GM23338 (cell line): ENCODE data around the gene GRIN2A. TPM values are rescaled to one million over a fixed set of nuclear protein-coding genes. Genes with fewer than 3 reads are reported as not detected.

Experiments used
- ATAC-seq: fragments of 200-7000 bp; cut with Tn5 transposase; 3 replicates; pipeline ENCODE4 v1.9.1; 2020
- DNase-seq: peaks from one replicate; pipeline ENCODE4 v3.0.0-alpha.2; 2015; ENCODE audit warnings: low spot score
- H2AFZ ChIP-seq: fragments of 200-600 bp; sonication (generic); 2 replicates; pipeline ENCODE4 v1.8.0; 2016; ENCODE audit warnings: antibody characterized with exemption, mild to moderate bottlenecking, moderate library complexity
- H3F3A ChIP-seq: fragments of 200-600 bp; sonication (generic); replicated peaks from 2 replicates; pipeline ENCODE4 v1.8.0; 2017; ENCODE audit warnings: antibody characterized with exemption, mixed run types, low read depth
- H3K27ac ChIP-seq: fragments of 200-600 bp; sonication (generic); 2 replicates; pipeline ENCODE4 v1.6.1; 2016; ENCODE audit warnings: low read depth
- H3K27me3 ChIP-seq: fragments of 200-600 bp; sonication (generic); 2 replicates; pipeline ENCODE4 v1.8.0; 2016; ENCODE audit warnings: mild to moderate bottlenecking, mixed run types, moderate library complexity; ENCODE audit not compliant: insufficient read depth
- H3K36me3 ChIP-seq: fragments of 200-600 bp; sonication (generic); 2 replicates; pipeline ENCODE4 v1.8.0; 2016; ENCODE audit warnings: mild to moderate bottlenecking; ENCODE audit not compliant: insufficient read depth
- H3K4me1 ChIP-seq: fragments of 200-600 bp; sonication (generic); 2 replicates; pipeline ENCODE4 v1.8.0; 2016; ENCODE audit warnings: mild to moderate bottlenecking, moderate library complexity; ENCODE audit not compliant: insufficient read depth
- H3K4me2 ChIP-seq: fragments of 200-600 bp; sonication (generic); 2 replicates; pipeline ENCODE4 v1.7.1; 2017; ENCODE audit warnings: mixed run types
- H3K4me3 ChIP-seq: fragments of 200-600 bp; sonication (generic); 2 replicates; pipeline ENCODE4 v1.6.1; 2016; ENCODE audit warnings: mixed run types
- H3K79me2 ChIP-seq: fragments of 200-600 bp; sonication (generic); replicated peaks from 2 replicates; pipeline ENCODE4 v1.8.0; 2017; ENCODE audit warnings: mild to moderate bottlenecking; ENCODE audit not compliant: insufficient read depth
- H3K9me2 ChIP-seq: fragments of 200-600 bp; sonication (generic); 2 replicates; pipeline ENCODE4 v1.8.0; 2017; ENCODE audit not compliant: insufficient read depth
- H4K20me1 ChIP-seq: fragments of 200-600 bp; sonication (generic); replicated peaks from 2 replicates; pipeline ENCODE4 v1.8.0; 2017; ENCODE audit warnings: mild to moderate bottlenecking; ENCODE audit not compliant: insufficient read depth
- H3K27ac Mint-ChIP-seq: 2 replicates; pipeline ENCODE4 v1.8.0; 2020; ENCODE audit warnings: inconsistent platforms, mild to moderate bottlenecking, moderate library complexity, mixed read lengths
- H3K27me3 Mint-ChIP-seq: 3 replicates; pipeline ENCODE4 v1.8.0; 2022; ENCODE audit warnings: low read depth, mild to moderate bottlenecking, moderate library complexity, mixed read lengths, inconsistent platforms; ENCODE audit not compliant: insufficient read depth, poor library complexity
- H3K36me3 Mint-ChIP-seq: 3 replicates; pipeline ENCODE4 v1.8.0; 2021; ENCODE audit warnings: low read depth, mild to moderate bottlenecking, inconsistent platforms, moderate library complexity, mixed read lengths
- H3K4me1 Mint-ChIP-seq: 3 replicates; pipeline ENCODE4 v1.8.0; 2020; ENCODE audit warnings: mild to moderate bottlenecking, inconsistent platforms, mixed read lengths
- H3K4me3 Mint-ChIP-seq: 3 replicates; pipeline ENCODE4 v1.8.0; 2021; ENCODE audit warnings: moderate library complexity, mild to moderate bottlenecking, inconsistent platforms, mixed read lengths
- H3K9me3 Mint-ChIP-seq: 3 replicates; pipeline ENCODE4 v1.8.0; 2020; ENCODE audit warnings: moderate library complexity, mild to moderate bottlenecking, inconsistent platforms, mixed read lengths
- CREB1 ChIP-seq: fragments of 250-450 bp; sonication (Bioruptor Pico); IDR thresholded peaks from 2 replicates; pipeline ENCODE4 v1.5.0; 2020; ENCODE audit warnings: low read depth, mild to moderate bottlenecking, moderate library complexity
- EZH2 ChIP-seq: fragments of 200-600 bp; sonication (generic); IDR thresholded peaks from one replicate; pipeline ENCODE4 v1.8.0; 2017; ENCODE audit warnings: antibody characterized with exemption, mild to moderate bottlenecking, low read depth; ENCODE audit not compliant: unreplicated experiment
- EZH2phosphoT487 ChIP-seq: fragments of 200-600 bp; sonication (generic); IDR thresholded peaks from one replicate; pipeline ENCODE4 v1.8.1; 2018; ENCODE audit warnings: antibody characterized with exemption; ENCODE audit not compliant: unreplicated experiment
- JUNB ChIP-seq: IDR thresholded peaks from one replicate; pipeline ENCODE4 v1.6.1; 2016; ENCODE audit warnings: antibody characterized with exemption; ENCODE audit not compliant: unreplicated experiment
- NANOG ChIP-seq: IDR thresholded peaks from 2 replicates; pipeline ENCODE4 v1.6.1; 2016; ENCODE audit warnings: antibody characterized with exemption, borderline replicate concordance
- POLR2AphosphoS5 ChIP-seq: IDR thresholded peaks from 2 replicates; pipeline ENCODE4 v1.6.1; 2016; ENCODE audit warnings: antibody characterized with exemption, low read depth
- STAT1 ChIP-seq: IDR thresholded peaks from one replicate; pipeline ENCODE4 v1.6.1; 2016; ENCODE audit warnings: antibody characterized with exemption; ENCODE audit not compliant: unreplicated experiment
- ZNF114 ChIP-seq: fragments of 250-450 bp; sonication (Bioruptor Pico); IDR thresholded peaks from 2 replicates; pipeline ENCODE4 v1.5.0; 2020; ENCODE audit warnings: mild to moderate bottlenecking, moderate library complexity
- ZNF331 ChIP-seq: fragments of 250-450 bp; sonication (Bioruptor Pico); IDR thresholded peaks from 2 replicates; pipeline ENCODE4 v1.5.0; 2020; ENCODE audit warnings: low read depth, mild to moderate bottlenecking, moderate library complexity
- polyA plus RNA-seq: library from polyadenylated mRNA; unstranded; fragments of >200 nt; fragmentation: Nextera tagmentation; extraction: Ambion mirVana; gene quantifications from 2 replicates; pipeline ENCODE4 v1.2.1, GENCODE V29; 2016
- total RNA-seq: library from RNA; depleted of rRNA; stranded (reverse); fragments of >200 nt; shearing (Covaris generic); gene quantifications from 2 replicates; pipeline ENCODE4 v1.2.3, GENCODE V29; 2014
- TF ChIP-seq, protein P1 (sequence below): IDR thresholded peaks from one replicate; pipeline ENCODE4 v1.6.1; 2018; ENCODE audit warnings: antibody characterized with exemption; ENCODE audit not compliant: unreplicated experiment
- TF ChIP-seq, protein P2 (sequence below): IDR thresholded peaks from 2 replicates; pipeline ENCODE4 v1.6.1; 2016; ENCODE audit warnings: antibody characterized with exemption
- TF ChIP-seq, protein P3 (sequence below): fragments of 250-450 bp; sonication (Bioruptor Pico); IDR thresholded peaks from 2 replicates; pipeline ENCODE4 v1.5.0; 2020; ENCODE audit warnings: mild to moderate bottlenecking, moderate library complexity

The GRIN2A gene
- total and polyA plus RNA-seq, 2 experiments from 2014 or later = 0.89 to 5.1 TPM

DNA sequence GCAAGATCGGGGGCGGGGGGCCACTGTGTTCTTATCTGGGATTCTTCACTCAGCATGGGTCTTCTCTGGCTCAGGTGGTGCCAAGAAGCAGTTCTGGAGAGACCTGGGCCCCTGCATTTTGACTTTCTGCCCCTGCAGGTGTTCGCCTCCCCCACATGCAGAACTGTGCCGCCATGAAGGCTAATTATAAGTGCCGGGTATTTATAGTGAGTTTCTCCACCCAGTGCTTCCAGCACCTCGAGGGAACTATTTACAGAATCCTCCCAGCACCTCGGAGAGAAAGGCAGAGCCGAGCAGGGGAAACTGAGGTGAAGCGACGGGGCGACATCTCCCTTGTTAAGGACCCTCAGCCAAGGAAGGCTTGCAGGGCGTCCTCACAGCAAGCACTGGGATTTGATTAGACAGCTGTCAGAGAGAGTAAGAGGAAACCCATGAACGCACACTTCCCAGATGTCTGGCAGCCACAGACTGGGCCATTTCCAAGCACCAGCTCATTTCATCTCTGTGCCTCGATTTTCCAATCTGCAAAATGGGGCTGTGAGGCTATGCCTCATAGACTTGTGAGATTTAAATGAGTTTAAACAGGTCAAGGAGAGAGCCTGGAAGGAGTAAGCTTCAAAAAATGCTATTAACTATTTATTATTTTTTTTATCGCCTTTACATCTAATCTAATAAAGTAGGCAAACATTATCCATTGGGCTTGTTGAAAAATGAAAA, 36.4 kb upstream of the GRIN2A start:
- no peaks in the 10 kb centered on the region for H3K4me1 ChIP-seq
- ATAC-seq (no peak), DNase-seq (no peak)
- no peaks in the 10 kb centered on the region for H3K79me2 ChIP-seq
- no peaks in the 10 kb centered on the region for H3K9me2 ChIP-seq
- H3K4me1 Mint-ChIP-seq = no peaks in the 10 kb centered on the region; the same call in 2 of the 3 replicates
- no peak overlapping the region for H3K27ac Mint-ChIP-seq
- no peak for TF ChIP-seq JUNB
- no peak for TF ChIP-seq EZH2phosphoT487
- no peak for TF ChIP-seq ZNF114
- TF ChIP-seq CREB1 (CRISPR knock-in tag) = no peak
- TF ChIP-seq, protein P1, sequence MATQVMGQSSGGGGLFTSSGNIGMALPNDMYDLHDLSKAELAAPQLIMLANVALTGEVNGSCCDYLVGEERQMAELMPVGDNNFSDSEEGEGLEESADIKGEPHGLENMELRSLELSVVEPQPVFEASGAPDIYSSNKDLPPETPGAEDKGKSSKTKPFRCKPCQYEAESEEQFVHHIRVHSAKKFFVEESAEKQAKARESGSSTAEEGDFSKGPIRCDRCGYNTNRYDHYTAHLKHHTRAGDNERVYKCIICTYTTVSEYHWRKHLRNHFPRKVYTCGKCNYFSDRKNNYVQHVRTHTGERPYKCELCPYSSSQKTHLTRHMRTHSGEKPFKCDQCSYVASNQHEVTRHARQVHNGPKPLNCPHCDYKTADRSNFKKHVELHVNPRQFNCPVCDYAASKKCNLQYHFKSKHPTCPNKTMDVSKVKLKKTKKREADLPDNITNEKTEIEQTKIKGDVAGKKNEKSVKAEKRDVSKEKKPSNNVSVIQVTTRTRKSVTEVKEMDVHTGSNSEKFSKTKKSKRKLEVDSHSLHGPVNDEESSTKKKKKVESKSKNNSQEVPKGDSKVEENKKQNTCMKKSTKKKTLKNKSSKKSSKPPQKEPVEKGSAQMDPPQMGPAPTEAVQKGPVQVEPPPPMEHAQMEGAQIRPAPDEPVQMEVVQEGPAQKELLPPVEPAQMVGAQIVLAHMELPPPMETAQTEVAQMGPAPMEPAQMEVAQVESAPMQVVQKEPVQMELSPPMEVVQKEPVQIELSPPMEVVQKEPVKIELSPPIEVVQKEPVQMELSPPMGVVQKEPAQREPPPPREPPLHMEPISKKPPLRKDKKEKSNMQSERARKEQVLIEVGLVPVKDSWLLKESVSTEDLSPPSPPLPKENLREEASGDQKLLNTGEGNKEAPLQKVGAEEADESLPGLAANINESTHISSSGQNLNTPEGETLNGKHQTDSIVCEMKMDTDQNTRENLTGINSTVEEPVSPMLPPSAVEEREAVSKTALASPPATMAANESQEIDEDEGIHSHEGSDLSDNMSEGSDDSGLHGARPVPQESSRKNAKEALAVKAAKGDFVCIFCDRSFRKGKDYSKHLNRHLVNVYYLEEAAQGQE = no peak
- TF ChIP-seq, protein P2, sequence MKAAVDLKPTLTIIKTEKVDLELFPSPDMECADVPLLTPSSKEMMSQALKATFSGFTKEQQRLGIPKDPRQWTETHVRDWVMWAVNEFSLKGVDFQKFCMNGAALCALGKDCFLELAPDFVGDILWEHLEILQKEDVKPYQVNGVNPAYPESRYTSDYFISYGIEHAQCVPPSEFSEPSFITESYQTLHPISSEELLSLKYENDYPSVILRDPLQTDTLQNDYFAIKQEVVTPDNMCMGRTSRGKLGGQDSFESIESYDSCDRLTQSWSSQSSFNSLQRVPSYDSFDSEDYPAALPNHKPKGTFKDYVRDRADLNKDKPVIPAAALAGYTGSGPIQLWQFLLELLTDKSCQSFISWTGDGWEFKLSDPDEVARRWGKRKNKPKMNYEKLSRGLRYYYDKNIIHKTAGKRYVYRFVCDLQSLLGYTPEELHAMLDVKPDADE = no peak
- TF ChIP-seq, protein P3, sequence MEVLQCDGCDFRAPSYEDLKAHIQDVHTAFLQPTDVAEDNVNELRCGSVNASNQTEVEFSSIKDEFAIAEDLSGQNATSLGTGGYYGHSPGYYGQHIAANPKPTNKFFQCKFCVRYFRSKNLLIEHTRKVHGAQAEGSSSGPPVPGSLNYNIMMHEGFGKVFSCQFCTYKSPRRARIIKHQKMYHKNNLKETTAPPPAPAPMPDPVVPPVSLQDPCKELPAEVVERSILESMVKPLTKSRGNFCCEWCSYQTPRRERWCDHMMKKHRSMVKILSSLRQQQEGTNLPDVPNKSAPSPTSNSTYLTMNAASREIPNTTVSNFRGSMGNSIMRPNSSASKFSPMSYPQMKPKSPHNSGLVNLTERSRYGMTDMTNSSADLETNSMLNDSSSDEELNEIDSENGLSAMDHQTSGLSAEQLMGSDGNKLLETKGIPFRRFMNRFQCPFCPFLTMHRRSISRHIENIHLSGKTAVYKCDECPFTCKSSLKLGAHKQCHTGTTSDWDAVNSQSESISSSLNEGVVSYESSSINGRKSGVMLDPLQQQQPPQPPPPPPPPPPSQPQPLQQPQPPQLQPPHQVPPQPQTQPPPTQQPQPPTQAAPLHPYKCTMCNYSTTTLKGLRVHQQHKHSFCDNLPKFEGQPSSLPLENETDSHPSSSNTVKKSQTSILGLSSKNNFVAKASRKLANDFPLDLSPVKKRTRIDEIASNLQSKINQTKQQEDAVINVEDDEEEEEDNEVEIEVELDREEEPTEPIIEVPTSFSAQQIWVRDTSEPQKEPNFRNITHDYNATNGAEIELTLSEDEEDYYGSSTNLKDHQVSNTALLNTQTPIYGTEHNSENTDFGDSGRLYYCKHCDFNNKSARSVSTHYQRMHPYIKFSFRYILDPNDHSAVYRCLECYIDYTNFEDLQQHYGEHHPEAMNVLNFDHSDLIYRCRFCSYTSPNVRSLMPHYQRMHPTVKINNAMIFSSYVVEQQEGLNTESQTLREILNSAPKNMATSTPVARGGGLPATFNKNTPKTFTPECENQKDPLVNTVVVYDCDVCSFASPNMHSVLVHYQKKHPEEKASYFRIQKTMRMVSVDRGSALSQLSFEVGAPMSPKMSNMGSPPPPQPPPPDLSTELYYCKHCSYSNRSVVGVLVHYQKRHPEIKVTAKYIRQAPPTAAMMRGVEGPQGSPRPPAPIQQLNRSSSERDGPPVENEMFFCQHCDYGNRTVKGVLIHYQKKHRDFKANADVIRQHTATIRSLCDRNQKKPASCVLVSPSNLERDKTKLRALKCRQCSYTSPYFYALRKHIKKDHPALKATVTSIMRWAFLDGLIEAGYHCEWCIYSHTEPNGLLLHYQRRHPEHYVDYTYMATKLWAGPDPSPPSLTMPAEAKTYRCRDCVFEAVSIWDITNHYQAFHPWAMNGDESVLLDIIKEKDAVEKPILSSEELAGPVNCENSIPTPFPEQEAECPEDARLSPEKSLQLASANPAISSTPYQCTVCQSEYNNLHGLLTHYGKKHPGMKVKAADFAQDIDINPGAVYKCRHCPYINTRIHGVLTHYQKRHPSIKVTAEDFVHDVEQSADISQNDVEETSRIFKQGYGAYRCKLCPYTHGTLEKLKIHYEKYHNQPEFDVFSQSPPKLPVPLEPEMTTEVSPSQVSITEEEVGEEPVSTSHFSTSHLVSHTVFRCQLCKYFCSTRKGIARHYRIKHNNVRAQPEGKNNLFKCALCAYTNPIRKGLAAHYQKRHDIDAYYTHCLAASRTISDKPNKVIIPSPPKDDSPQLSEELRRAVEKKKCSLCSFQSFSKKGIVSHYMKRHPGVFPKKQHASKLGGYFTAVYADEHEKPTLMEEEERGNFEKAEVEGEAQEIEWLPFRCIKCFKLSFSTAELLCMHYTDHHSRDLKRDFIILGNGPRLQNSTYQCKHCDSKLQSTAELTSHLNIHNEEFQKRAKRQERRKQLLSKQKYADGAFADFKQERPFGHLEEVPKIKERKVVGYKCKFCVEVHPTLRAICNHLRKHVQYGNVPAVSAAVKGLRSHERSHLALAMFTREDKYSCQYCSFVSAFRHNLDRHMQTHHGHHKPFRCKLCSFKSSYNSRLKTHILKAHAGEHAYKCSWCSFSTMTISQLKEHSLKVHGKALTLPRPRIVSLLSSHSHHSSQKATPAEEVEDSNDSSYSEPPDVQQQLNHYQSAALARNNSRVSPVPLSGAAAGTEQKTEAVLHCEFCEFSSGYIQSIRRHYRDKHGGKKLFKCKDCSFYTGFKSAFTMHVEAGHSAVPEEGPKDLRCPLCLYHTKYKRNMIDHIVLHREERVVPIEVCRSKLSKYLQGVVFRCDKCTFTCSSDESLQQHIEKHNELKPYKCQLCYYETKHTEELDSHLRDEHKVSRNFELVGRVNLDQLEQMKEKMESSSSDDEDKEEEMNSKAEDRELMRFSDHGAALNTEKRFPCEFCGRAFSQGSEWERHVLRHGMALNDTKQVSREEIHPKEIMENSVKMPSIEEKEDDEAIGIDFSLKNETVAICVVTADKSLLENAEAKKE (CRISPR knock-in tag) = no peak
- no peak for TF ChIP-seq NANOG
- TF ChIP-seq EZH2 = no peak
- no peak for TF ChIP-seq POLR2AphosphoS5
- TF ChIP-seq STAT1 = no peak
- no peak for TF ChIP-seq ZNF331 (CRISPR knock-in tag)
- H3K36me3 Mint-ChIP-seq = no peaks in the 10 kb centered on the region
- no peak overlapping the region for H3K27ac ChIP-seq
- H3K9me3 Mint-ChIP-seq = no peaks in the 10 kb centered on the region
- H3K4me2 ChIP-seq = no peak overlapping the region
- no peaks in the 10 kb centered on the region for H4K20me1 ChIP-seq
- H3K27me3 Mint-ChIP-seq = peaks cover 8% of the 10 kb centered on the region
- no peak overlapping the region for H3K4me3 ChIP-seq
- H3K4me3 Mint-ChIP-seq = no peak overlapping the region
- H3K27me3 ChIP-seq = no peaks in the 10 kb centered on the region
- H3K36me3 ChIP-seq = no peaks in the 10 kb centered on the region
- no peaks in the 10 kb centered on the region for H3F3A ChIP-seq
- H2AFZ ChIP-seq = no peak overlapping the region
